Measurements from ENCODE around the gene THBD.

The THBD gene

DNA sequence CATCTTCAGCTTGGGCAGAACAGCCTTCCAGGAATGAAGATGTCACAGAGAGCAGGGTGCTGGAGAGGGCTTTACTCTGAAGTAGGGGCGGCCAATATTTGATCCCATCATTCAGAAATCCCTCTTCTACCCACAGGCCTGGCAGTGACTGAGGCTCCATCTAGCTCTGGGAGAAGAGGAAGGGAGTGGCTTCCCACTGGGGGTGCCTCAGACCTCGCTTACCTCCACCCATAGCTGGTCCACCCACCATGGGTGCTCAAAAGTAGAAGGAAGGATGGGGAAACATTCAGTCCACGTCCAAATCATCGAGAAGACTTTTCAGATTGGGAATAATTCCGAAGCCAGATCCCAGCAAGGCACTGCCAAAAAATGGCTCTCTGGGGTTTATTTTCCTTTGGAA is 11.8 kb upstream of the THBD start:
- DNase-seq, result no peak

GRCh38 chr20:23060629-23061028 is 11.2 kb upstream of the THBD start:
- no peak for DNase-seq

- DNase-seq, result no peak
These were observed 10.4 kb upstream of the THBD start for GRCh38 chr20:23059846-23060245.

DNA sequence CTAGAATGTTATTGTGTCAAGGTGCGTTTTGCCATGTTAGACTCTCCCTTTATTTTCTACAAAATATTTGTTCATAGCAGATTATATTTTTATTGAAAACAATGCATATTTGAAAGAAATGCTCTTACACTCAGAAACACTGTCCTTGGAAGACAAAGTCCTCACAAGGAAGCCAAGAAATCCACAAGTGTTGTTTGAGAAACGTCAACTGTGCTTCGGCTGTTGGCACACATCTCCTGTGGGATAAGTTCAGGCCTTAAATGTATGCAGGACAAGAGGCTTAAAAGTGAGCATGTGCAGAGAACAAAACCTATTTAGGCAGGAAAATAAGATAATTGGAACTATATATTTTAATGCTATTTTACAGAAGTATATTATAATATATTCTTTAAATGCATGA is 9.5 kb upstream of the THBD start:
- no peak for DNase-seq

GRCh38 chr20:23058240-23058639 is 8.8 kb upstream of the THBD start:
- DNase-seq, result no peak

DNA sequence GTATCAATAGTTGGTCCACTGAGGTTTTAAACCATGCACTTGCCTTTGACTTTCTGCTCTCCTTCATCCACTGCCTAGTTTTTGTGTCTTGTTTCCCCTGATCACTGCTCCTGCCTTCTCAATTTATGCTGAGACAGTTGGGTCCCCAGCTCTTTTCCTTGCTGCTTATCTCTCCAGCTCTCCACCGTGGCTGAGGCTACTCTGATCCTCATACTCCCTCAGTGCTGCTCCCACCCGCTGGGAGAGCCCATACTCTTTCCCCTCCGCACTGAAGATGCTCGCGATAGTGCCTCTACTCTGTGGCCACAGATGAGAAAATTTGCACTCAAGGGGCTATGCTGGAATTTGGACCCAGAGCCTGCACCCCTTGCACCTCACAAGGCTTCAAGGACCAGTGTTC is 3.4 kb upstream of the THBD start:
- DNase-seq, result no peak

- DNase-seq, result no peak
These were observed 1.6 kb upstream of the THBD start for GRCh38 chr20:23050847-23051627.

DNA sequence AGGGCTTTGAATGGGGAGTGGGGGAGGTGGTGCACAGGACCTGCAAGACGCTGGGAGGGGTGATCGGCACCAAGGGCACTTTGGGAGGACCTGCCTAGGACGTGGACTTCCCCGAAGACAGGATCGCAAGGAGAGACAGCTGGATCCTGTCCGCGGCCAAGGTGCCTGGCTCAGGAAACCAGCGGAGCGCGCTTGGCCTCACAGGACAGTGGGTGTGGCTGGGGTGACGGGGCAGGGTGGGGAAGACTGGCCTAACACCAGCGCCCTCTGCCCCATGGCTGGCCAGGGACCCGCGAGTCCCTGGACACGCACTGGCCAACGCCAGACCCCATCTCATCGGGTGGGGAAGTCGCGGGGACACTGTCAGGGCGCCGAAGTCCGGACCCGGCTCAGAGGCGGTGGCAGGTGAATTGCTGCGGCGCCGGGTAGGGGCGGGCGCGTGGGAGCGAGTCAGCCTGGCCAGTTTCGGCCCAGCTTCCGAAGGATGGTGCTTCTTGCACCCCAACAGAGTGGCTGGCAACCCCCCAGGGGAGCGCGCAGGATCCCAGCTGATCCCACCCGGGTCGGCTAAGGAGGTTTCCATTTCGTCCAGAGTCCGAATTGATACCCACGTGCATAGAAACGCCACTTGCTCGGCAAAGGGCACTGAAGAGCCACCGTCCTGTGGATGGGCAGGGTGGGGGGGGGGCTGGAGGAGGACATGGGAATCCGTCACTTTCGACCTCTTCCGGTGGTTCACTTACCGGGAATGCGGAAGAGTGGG is 785 bp upstream of the THBD start:
- no peak for DNase-seq

- DNase-seq, result no peak
These were observed 930 bp downstream of the THBD start for GRCh38 chr20:23048283-23049200.

- DNase-seq, result no peak
These were observed 1.7 kb downstream of the THBD start for GRCh38 chr20:23047738-23048214.

- no peak for DNase-seq
These were observed 2.3 kb downstream of the THBD start for GRCh38 chr20:23047001-23047737.

DNA sequence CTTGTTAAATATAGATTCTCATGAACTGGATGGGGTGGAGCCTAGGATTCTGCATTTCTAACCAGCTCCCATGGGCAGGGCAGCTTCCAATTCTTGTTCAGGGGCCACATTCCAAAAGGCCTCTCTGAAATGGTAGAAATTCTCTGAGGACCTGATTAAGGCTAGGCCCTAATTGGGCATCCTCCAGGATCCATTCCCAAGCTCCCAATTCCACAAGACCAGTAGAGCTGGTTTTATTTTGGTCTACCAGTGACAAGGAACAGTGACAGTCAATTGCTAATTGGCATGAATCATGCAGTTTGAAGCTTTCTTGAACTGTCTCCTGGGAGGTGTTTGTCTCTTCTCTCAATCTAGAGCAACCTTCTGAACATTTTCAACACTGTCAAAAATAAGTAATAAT is 3.0 kb downstream of the THBD start:
- no peak for DNase-seq

DNA sequence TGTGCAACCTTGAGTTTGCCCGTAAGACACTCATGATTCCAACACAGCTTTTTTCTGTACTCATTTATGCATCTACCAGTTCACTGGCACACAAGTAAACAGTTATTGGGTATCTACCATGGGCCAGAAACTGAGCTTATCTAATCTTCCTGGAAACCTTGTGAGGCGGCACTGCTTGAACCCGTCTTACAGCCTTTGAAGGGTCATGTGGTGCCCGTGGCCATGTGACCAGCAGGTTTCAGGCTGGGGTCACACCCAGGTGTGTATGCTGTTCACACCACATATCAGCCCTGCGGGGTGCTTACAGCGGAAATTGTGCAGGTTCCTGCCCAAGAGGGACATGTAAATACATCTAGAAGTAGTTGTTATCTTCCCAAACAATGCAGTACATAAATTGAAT is 6.1 kb downstream of the THBD start:
- no peak for DNase-seq

DNA sequence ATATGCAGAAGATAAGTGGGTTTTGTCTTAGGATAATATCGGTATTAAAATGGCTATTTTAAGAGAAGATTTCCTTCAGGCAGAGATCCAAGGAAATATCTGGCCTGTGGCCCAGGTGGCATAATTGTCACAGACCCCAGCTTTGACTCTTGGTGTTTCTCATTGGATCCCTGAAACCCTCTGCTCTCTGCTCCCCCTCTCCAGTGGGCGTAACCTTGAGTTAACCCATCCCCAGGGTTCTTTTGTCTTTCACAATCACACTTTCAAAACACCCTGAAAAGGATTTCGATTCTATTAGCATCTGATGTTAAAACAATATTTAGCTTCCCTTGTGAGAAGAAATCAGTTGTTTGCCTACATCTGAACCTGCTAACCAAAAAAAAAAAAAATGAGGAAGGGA is 7.2 kb downstream of the THBD start:
- DNase-seq, result no peak

- no peak for DNase-seq
These were observed 9.5 kb downstream of the THBD start for GRCh38 chr20:23039885-23040508.

- no peak for DNase-seq
These were observed 10.2 kb downstream of the THBD start for GRCh38 chr20:23039136-23039875.

- DNase-seq, result no peak
These were observed 12.4 kb downstream of the THBD start for GRCh38 chr20:23037017-23037481.

- DNase-seq, result no peak
These were observed 13.1 kb downstream of the THBD start for GRCh38 chr20:23036371-23036770.

- DNase-seq, result no peak
These were observed 13.7 kb downstream of the THBD start for GRCh38 chr20:23035731-23036130.

GRCh38 chr20:23034721-23035671 is 14.5 kb downstream of the THBD start, which contains the start of gene SSTR4:
TSS of gene SSTR4 (plus strand) at chr20:23035312. CDS start at chr20:23035484, 172 bp downstream.
- DNase-seq, result no peak

Measured in stimulated activated naive CD4-positive, alpha-beta T cell treated with Interleukin-2 at 50 U/mL for 16 hours (primary cell).